Testis (tissue), 2 donors: Measurements from ENCODE around the gene CCP110.

ENCODE experiments used
- POLR2A ChIP-seq: fragments of 450-650 bp; IDR thresholded peaks from one replicate; pipeline ENCODE4 v1.6.1; 2017; ENCODE audit warnings: antibody characterized with exemption, mild to moderate bottlenecking, moderate library complexity
- TF ChIP-seq, protein P1 (sequence below), 3 experiments: fragments of 450-650 bp in 2 of 3; fragments of 200-600 bp in 1 of 3; sonication (generic) in 1 of 3; IDR thresholded peaks; one replicate each; pipeline ENCODE4 v1.5.1; 2016 to 2019; ENCODE audit warnings: antibody characterized with exemption in 3 of 3, mild to moderate bottlenecking in 2 of 3, moderate library complexity in 1 of 3

DNA sequence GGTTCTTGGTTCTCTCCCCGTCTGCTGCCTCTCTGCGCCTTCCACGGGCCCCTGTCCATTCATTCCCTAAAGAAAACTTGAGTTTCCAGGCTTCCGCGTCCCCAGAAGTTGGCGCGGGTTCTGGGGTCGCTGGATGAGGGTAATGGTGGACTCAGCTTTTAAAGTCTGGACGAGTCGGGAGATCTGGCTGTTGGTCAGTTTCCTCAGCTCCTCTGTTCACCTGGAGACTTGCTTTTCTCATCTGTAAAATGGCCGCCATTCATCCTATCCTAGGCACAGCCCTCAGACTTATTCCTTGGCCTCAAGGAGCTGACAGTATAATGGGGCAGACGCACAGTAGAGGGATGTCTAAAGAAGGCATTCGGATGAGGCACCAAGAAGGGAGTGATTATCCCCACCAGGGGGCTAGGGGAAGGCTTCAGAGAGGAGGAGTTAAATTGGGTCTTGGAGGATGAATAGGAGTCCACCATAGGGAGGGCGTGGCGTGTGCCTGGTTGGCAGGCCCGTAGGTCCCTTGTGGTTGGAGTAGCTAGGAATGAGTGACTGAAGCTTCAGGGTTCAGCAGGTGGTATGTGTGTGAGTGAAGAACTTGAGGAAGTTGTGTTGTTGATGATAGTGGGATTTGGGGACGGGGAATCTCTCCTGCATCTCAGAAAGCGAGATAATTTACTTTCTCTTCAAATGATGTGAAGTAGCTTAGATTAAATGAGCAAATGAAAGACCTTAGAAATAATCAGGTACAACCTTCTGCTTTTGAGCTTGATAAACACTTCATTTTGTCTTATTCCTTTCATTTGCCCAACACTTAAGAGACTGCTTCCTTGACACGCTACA is 32.4 kb downstream of the CCP110 start:
- TF ChIP-seq, protein P1, sequence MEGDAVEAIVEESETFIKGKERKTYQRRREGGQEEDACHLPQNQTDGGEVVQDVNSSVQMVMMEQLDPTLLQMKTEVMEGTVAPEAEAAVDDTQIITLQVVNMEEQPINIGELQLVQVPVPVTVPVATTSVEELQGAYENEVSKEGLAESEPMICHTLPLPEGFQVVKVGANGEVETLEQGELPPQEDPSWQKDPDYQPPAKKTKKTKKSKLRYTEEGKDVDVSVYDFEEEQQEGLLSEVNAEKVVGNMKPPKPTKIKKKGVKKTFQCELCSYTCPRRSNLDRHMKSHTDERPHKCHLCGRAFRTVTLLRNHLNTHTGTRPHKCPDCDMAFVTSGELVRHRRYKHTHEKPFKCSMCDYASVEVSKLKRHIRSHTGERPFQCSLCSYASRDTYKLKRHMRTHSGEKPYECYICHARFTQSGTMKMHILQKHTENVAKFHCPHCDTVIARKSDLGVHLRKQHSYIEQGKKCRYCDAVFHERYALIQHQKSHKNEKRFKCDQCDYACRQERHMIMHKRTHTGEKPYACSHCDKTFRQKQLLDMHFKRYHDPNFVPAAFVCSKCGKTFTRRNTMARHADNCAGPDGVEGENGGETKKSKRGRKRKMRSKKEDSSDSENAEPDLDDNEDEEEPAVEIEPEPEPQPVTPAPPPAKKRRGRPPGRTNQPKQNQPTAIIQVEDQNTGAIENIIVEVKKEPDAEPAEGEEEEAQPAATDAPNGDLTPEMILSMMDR (IDR thresholded peaks at IDR 0.05): no peak
- no peak for TF ChIP-seq POLR2A
